H9 (cell line): ENCODE measurements around the gene G6PC2. TPM values are rescaled to one million over a fixed set of nuclear protein-coding genes. Genes with fewer than 3 reads are reported as not detected.

Experiments used
- DNase-seq: peaks from one replicate; pipeline ENCODE4 v3.0.0-alpha.2; 2017
- H2AFZ ChIP-seq: one replicate; pipeline ENCODE4 v1.6.1; 2013; ENCODE audit warnings: mild to moderate bottlenecking, low read length, control low read depth, moderate library complexity
- H2AK5ac ChIP-seq: 2 replicates; pipeline ENCODE4 v1.6.1; 2013; ENCODE audit warnings: low read length, control low read depth, mixed read lengths; ENCODE audit not compliant: insufficient read length
- H2BK120ac ChIP-seq: one replicate; pipeline ENCODE4 v1.6.1; 2013; ENCODE audit warnings: low read depth, mild to moderate bottlenecking, low read length, control low read depth, inconsistent platforms; ENCODE audit not compliant: poor library complexity, severe bottlenecking
- H2BK12ac ChIP-seq: 2 replicates; pipeline ENCODE4 v1.6.1; 2013; ENCODE audit warnings: low read length, control low read depth, mixed read lengths, low read depth; ENCODE audit not compliant: insufficient read length
- H2BK15ac ChIP-seq: 2 replicates; pipeline ENCODE4 v1.6.1; 2013; ENCODE audit warnings: low read depth, low read length, control low read depth
- H2BK20ac ChIP-seq: one replicate; pipeline ENCODE4 v1.6.1; 2013; ENCODE audit warnings: low read depth, mild to moderate bottlenecking, low read length, control low read depth, inconsistent platforms; ENCODE audit not compliant: poor library complexity, severe bottlenecking
- H2BK5ac ChIP-seq: 2 replicates; pipeline ENCODE4 v1.6.1; 2013; ENCODE audit warnings: low read length, control low read depth, mixed read lengths; ENCODE audit not compliant: insufficient read length
- H3K14ac ChIP-seq: 2 replicates; pipeline ENCODE4 v1.6.1; 2013; ENCODE audit warnings: low read length, control low read depth; ENCODE audit not compliant: insufficient read depth
- H3K18ac ChIP-seq: 2 replicates; pipeline ENCODE4 v1.6.1; 2013; ENCODE audit warnings: low read depth, mild to moderate bottlenecking, mixed read lengths, low read length, control low read depth; ENCODE audit not compliant: insufficient read length
- H3K23ac ChIP-seq: 2 replicates; pipeline ENCODE4 v1.6.1; 2013; ENCODE audit warnings: low read length, control low read depth, mixed read lengths, low read depth; ENCODE audit not compliant: insufficient read length
- H3K23me2 ChIP-seq: 2 replicates; pipeline ENCODE4 v1.6.1; 2013; ENCODE audit warnings: low read depth, mild to moderate bottlenecking, mixed read lengths, low read length, control low read depth; ENCODE audit not compliant: insufficient read length, poor library complexity, severe bottlenecking
- H3K27ac ChIP-seq: 2 replicates; pipeline ENCODE4 v1.5.1; 2013; ENCODE audit warnings: low read length, control low read depth, mixed read lengths, low read depth; ENCODE audit not compliant: insufficient read length
- H3K27me3 ChIP-seq: 2 replicates; pipeline ENCODE4 v1.6.1; 2013; ENCODE audit warnings: low read length, control low read depth, inconsistent platforms; ENCODE audit not compliant: insufficient read depth
- H3K4ac ChIP-seq: 2 replicates; pipeline ENCODE4 v1.6.1; 2013; ENCODE audit warnings: low read depth, mild to moderate bottlenecking, control low read depth, inconsistent platforms, low read length, moderate library complexity
- H3K4me1 ChIP-seq: 2 replicates; pipeline ENCODE4 v1.6.1; 2013; ENCODE audit warnings: low read length, control low read depth, inconsistent platforms; ENCODE audit not compliant: insufficient read depth
- H3K4me2 ChIP-seq: 2 replicates; pipeline ENCODE4 v1.6.1; 2013; ENCODE audit warnings: low read length, control low read depth, mixed read lengths; ENCODE audit not compliant: insufficient read length, insufficient read depth
- H3K56ac ChIP-seq: 2 replicates; pipeline ENCODE4 v1.6.1; 2013; ENCODE audit warnings: low read depth, mild to moderate bottlenecking, mixed read lengths, low read length, control low read depth; ENCODE audit not compliant: insufficient read length
- H3K79me1 ChIP-seq: 2 replicates; pipeline ENCODE4 v1.6.1; 2013; ENCODE audit warnings: low read depth, mild to moderate bottlenecking, moderate library complexity, low read length, control low read depth, inconsistent platforms; ENCODE audit not compliant: insufficient read depth, poor library complexity, severe bottlenecking
- H3K79me2 ChIP-seq: 2 replicates; pipeline ENCODE4 v1.6.1; 2013; ENCODE audit warnings: low read length, control low read depth, inconsistent platforms; ENCODE audit not compliant: insufficient read depth
- H3K9ac ChIP-seq: 2 replicates; pipeline ENCODE4 v1.6.1; 2013; ENCODE audit warnings: low read length, control low read depth, mixed read lengths; ENCODE audit not compliant: insufficient read length; ENCODE audit errors: extremely low read depth
- H3K9me3 ChIP-seq: one replicate; pipeline ENCODE4 v1.6.1; 2013; ENCODE audit warnings: low read depth, low read length, inconsistent platforms; ENCODE audit not compliant: control insufficient read depth
- H3T11ph ChIP-seq: one replicate; pipeline ENCODE4 v1.6.1; 2013; ENCODE audit warnings: mild to moderate bottlenecking, low read length, control low read depth, inconsistent platforms
- H4K20me1 ChIP-seq: one replicate; pipeline ENCODE4 v1.6.1; 2013; ENCODE audit not compliant: control insufficient read depth, insufficient read length, insufficient read depth
- H4K5ac ChIP-seq: 2 replicates; pipeline ENCODE4 v1.6.1; 2013; ENCODE audit warnings: low read depth, mild to moderate bottlenecking, mixed read lengths, low read length, control low read depth; ENCODE audit not compliant: insufficient read length
- H4K8ac ChIP-seq: replicated peaks from 2 replicates; pipeline ENCODE4 v1.6.1; 2013; ENCODE audit warnings: low read length, control low read depth, mixed read lengths, low read depth; ENCODE audit not compliant: insufficient read length
- H4K91ac ChIP-seq: 2 replicates; pipeline ENCODE4 v1.6.1; 2013; ENCODE audit warnings: low read depth, mild to moderate bottlenecking, moderate library complexity, mixed read lengths, low read length, control low read depth; ENCODE audit not compliant: insufficient read length
- H3K27ac Mint-ChIP-seq, 3 experiments: 2 replicates in 2 of 3; 3 replicates in 1 of 3; pipeline ENCODE4 v1.8.0; 2020 to 2021; ENCODE audit warnings: mixed read lengths in 3 of 3, mild to moderate bottlenecking in 1 of 3, moderate library complexity in 1 of 3
- H3K27me3 Mint-ChIP-seq: 2 replicates; pipeline ENCODE4 v1.8.0; 2021; ENCODE audit warnings: low read depth, mild to moderate bottlenecking, moderate library complexity, mixed read lengths
- H3K36me3 Mint-ChIP-seq, 3 experiments: 2 replicates in 2 of 3; 3 replicates in 1 of 3; pipeline ENCODE4 v1.8.0; 2020 to 2021; ENCODE audit warnings: low read depth in 3 of 3, mixed read lengths in 3 of 3; ENCODE audit not compliant: insufficient read depth in 1 of 3
- H3K4me1 Mint-ChIP-seq, 2 experiments: 2 replicates each; pipeline ENCODE4 v1.8.0; 2020; ENCODE audit warnings: mixed read lengths in 2 of 2
- H3K4me3 Mint-ChIP-seq, 2 experiments: 2 replicates in 1 of 2; 3 replicates in 1 of 2; pipeline ENCODE4 v1.8.0; 2020 to 2021; ENCODE audit warnings: mild to moderate bottlenecking in 2 of 2, mixed read lengths in 2 of 2, moderate library complexity in 1 of 2
- H3K9me3 Mint-ChIP-seq, 2 experiments: 2 replicates in 1 of 2; 3 replicates in 1 of 2; pipeline ENCODE4 v1.8.0; 2020; ENCODE audit warnings: mild to moderate bottlenecking in 2 of 2, mixed read lengths in 2 of 2, moderate library complexity in 1 of 2
- WGBS: extraction: QIAGEN DNeasy Blood & Tissue Kit; methylation state at CpG from one replicate; pipeline ENCODE4 v1.1.7; 2013; ENCODE audit warnings: missing lambda C conversion rate, low lambda C conversion rate, mixed read lengths; ENCODE audit not compliant: insufficient read length; ENCODE audit errors: extremely low coverage; 5-methylcytosine and 5-hydroxymethylcytosine counted together
- total RNA-seq: library from RNA; stranded (reverse); gene quantifications from 2 replicates; pipeline ENCODE4 v1.2.1, GENCODE V29; 2021
- TF ChIP-seq, protein P1 (sequence below): fragments of 200-600 bp; sonication (generic); conservative IDR thresholded peaks from 3 replicates; pipeline ENCODE4 v1.8.0; 2021; ENCODE audit warnings: antibody characterized with exemption, mild to moderate bottlenecking

Gene G6PC2
- total RNA-seq, 1 experiment from 2014 or later: not detected

GRCh38 chr2:168935810-168936581 is 34.9 kb downstream of the G6PC2 start:
- TF ChIP-seq, protein P1, sequence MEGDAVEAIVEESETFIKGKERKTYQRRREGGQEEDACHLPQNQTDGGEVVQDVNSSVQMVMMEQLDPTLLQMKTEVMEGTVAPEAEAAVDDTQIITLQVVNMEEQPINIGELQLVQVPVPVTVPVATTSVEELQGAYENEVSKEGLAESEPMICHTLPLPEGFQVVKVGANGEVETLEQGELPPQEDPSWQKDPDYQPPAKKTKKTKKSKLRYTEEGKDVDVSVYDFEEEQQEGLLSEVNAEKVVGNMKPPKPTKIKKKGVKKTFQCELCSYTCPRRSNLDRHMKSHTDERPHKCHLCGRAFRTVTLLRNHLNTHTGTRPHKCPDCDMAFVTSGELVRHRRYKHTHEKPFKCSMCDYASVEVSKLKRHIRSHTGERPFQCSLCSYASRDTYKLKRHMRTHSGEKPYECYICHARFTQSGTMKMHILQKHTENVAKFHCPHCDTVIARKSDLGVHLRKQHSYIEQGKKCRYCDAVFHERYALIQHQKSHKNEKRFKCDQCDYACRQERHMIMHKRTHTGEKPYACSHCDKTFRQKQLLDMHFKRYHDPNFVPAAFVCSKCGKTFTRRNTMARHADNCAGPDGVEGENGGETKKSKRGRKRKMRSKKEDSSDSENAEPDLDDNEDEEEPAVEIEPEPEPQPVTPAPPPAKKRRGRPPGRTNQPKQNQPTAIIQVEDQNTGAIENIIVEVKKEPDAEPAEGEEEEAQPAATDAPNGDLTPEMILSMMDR: no peak

More at GRCh38 chr2:168935810-168936581, 34.9 kb downstream of the G6PC2 start:
- H3K14ac ChIP-seq: no peak overlapping the region
- H3K23ac ChIP-seq: no peak overlapping the region
- H3T11ph ChIP-seq: no peak overlapping the region
- no peak overlapping the region for H3K9ac ChIP-seq
- WGBS: no CpG with 5 or more reads among the region's 14 CpGs
- no peak overlapping the region for H3K27ac Mint-ChIP-seq
- H3K4me3 Mint-ChIP-seq: no peak overlapping the region
- no peaks in the 10 kb centered on the region for H3K9me3 ChIP-seq
- no peak overlapping the region for H4K5ac ChIP-seq
- no peaks in the 10 kb centered on the region for H3K4me1 ChIP-seq
- no peak overlapping the region for H2BK5ac ChIP-seq
- H3K27me3 ChIP-seq: no peaks in the 10 kb centered on the region
- no peak overlapping the region for H4K91ac ChIP-seq
- no peaks in the 10 kb centered on the region for H3K27me3 Mint-ChIP-seq
- no peak overlapping the region for H2AFZ ChIP-seq
- no peaks in the 10 kb centered on the region for H3K79me1 ChIP-seq
- DNase-seq: no peak
- H2BK15ac ChIP-seq: no peak overlapping the region
- H4K20me1 ChIP-seq: no peaks in the 10 kb centered on the region
- peaks cover 0 to 4% (median 0%) of the 10 kb centered on the region in 3 experiments; a peak in 1 of 7 replicates for H3K36me3 Mint-ChIP-seq
- H2AK5ac ChIP-seq: no peak overlapping the region
- H3K23me2 ChIP-seq: no peaks in the 10 kb centered on the region
- no peaks in the 10 kb centered on the region for H3K4me1 Mint-ChIP-seq
- H3K9me3 Mint-ChIP-seq: peaks cover 0 to 5% of the 10 kb centered on the region in 2 experiments; a peak in 1 of 5 replicates
- no peak overlapping the region for H3K18ac ChIP-seq
- no peak overlapping the region for H4K8ac ChIP-seq
- no peak overlapping the region for H3K4me2 ChIP-seq
- H3K4ac ChIP-seq: no peak overlapping the region
- H3K27ac ChIP-seq: no peak overlapping the region
- H2BK20ac ChIP-seq: no peak overlapping the region
- no peak overlapping the region for H2BK12ac ChIP-seq
- no peak overlapping the region for H2BK120ac ChIP-seq
- H3K56ac ChIP-seq: no peak overlapping the region
- no peaks in the 10 kb centered on the region for H3K79me2 ChIP-seq
